Smooth muscle cell (in vitro differentiated cells): ENCODE measurements around the gene KRTAP10-1. TPM values are rescaled to one million over a fixed set of nuclear protein-coding genes. Genes with fewer than 3 reads are reported as not detected.

Experiments used
- DNase-seq: peaks from one replicate; lab custom pipeline; 2025; ENCODE audit not compliant: unreplicated experiment; lab: John Stamatoyannopoulos, UW
- H2AFZ ChIP-seq: fragments of 200-600 bp; sonication (generic); 2 replicates; pipeline ENCODE4 v1.6.0; 2016; ENCODE audit warnings: antibody characterized with exemption, low read depth, mild to moderate bottlenecking
- H3F3A ChIP-seq: fragments of 200-600 bp; sonication (generic); 2 replicates; pipeline ENCODE4 v1.6.0; 2017; ENCODE audit warnings: antibody characterized with exemption, low read depth
- H3K27ac ChIP-seq: fragments of 200-600 bp; sonication (generic); 2 replicates; pipeline ENCODE4 v1.5.1; 2016; ENCODE audit warnings: low read depth, mild to moderate bottlenecking
- H3K27me3 ChIP-seq: fragments of 200-600 bp; sonication (generic); 2 replicates; pipeline ENCODE4 v1.6.1; 2016; ENCODE audit warnings: low read depth, mild to moderate bottlenecking
- H3K36me3 ChIP-seq: fragments of 200-600 bp; sonication (generic); 2 replicates; pipeline ENCODE4 v1.5.1; 2016; ENCODE audit warnings: low read depth
- H3K4me1 ChIP-seq: fragments of 200-600 bp; sonication (generic); 2 replicates; pipeline ENCODE4 v1.5.1; 2016; ENCODE audit warnings: low read depth
- H3K4me2 ChIP-seq: fragments of 200-600 bp; sonication (generic); 2 replicates; pipeline ENCODE4 v1.6.0; 2016; ENCODE audit warnings: mild to moderate bottlenecking
- H3K4me3 ChIP-seq: fragments of 200-600 bp; sonication (generic); 2 replicates; pipeline ENCODE4 v1.5.1; 2016; ENCODE audit warnings: mild to moderate bottlenecking
- H3K79me2 ChIP-seq: fragments of 200-600 bp; sonication (generic); 2 replicates; pipeline ENCODE4 v1.6.0; 2016; ENCODE audit warnings: low read depth, mild to moderate bottlenecking
- H3K9ac ChIP-seq: fragments of 200-600 bp; sonication (generic); 2 replicates; pipeline ENCODE4 v1.6.0; 2016; ENCODE audit warnings: low read depth
- H3K9me3 ChIP-seq: fragments of 200-600 bp; sonication (generic); replicated peaks from 2 replicates; pipeline ENCODE4 v1.5.1; 2016; ENCODE audit warnings: low read depth
- H4K20me1 ChIP-seq: fragments of 200-600 bp; sonication (generic); 2 replicates; pipeline ENCODE4 v1.6.0; 2016; ENCODE audit warnings: low read depth
- WGBS: methylation state at CpG from one replicate; pipeline ENCODE4 v1.1.7; 2016; ENCODE audit warnings: low lambda C conversion rate; 5-methylcytosine and 5-hydroxymethylcytosine counted together
- polyA plus RNA-seq: library from polyadenylated mRNA; unstranded; fragments of >200 nt; fragmentation: Nextera tagmentation; extraction: Ambion mirVana; gene quantifications from 2 replicates; pipeline ENCODE4 v1.2.1, GENCODE V29; 2016
- total RNA-seq: library from RNA; depleted of rRNA; stranded (reverse); fragments of >200 nt; gene quantifications from 2 replicates; pipeline ENCODE4 v1.2.3, GENCODE V29; 2014
- TF ChIP-seq, protein P1 (sequence below): fragments of 200-600 bp; sonication (generic); IDR thresholded peaks from 2 replicates; pipeline ENCODE4 v1.5.1; 2017; ENCODE audit warnings: borderline replicate concordance, mild to moderate bottlenecking, antibody characterized with exemption; ENCODE audit not compliant: insufficient read depth, poor library complexity, severe bottlenecking

The KRTAP10-1 gene
- total and polyA plus RNA-seq, 2 experiments from 2014 or later: not detected

DNA sequence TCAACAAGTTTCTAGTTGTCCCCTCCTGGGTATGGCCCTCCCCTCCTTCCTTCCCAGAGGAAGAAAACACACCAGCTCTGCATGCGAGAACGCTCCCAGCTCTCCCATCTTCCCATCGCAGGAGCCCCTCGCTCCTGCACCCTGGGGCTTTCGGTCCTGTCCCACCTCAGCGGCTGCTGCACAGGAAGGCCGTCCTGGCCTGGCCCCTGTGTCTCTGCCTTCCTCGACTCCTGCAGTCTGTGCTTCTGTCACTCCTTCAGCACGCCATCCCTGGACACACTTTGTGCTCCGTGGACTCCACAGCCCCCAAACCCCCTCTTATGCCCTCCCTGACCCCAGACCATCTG is 23.2 kb downstream of the KRTAP10-1 start:
- Histone ChIP-seq H3K4me2 (no peak overlapping the region), H3K4me3 (no peak overlapping the region), H3K79me2 (no peaks in the 10 kb centered on the region), H3K9me3 (no peaks in the 10 kb centered on the region), H3K27me3 (no peaks in the 10 kb centered on the region), H4K20me1 (no peaks in the 10 kb centered on the region), H3K36me3 (no peaks in the 10 kb centered on the region), H3K9ac (no peak overlapping the region), H3K27ac (no peak overlapping the region), H3F3A (no peaks in the 10 kb centered on the region), H2AFZ (no peak overlapping the region), H3K4me1 (no peaks in the 10 kb centered on the region)
- 99% methylated on average over 10 of the region's 10 CpGs for WGBS
- TF ChIP-seq, protein P1, sequence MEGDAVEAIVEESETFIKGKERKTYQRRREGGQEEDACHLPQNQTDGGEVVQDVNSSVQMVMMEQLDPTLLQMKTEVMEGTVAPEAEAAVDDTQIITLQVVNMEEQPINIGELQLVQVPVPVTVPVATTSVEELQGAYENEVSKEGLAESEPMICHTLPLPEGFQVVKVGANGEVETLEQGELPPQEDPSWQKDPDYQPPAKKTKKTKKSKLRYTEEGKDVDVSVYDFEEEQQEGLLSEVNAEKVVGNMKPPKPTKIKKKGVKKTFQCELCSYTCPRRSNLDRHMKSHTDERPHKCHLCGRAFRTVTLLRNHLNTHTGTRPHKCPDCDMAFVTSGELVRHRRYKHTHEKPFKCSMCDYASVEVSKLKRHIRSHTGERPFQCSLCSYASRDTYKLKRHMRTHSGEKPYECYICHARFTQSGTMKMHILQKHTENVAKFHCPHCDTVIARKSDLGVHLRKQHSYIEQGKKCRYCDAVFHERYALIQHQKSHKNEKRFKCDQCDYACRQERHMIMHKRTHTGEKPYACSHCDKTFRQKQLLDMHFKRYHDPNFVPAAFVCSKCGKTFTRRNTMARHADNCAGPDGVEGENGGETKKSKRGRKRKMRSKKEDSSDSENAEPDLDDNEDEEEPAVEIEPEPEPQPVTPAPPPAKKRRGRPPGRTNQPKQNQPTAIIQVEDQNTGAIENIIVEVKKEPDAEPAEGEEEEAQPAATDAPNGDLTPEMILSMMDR: no peak
- DNase-seq: no peak

DNA sequence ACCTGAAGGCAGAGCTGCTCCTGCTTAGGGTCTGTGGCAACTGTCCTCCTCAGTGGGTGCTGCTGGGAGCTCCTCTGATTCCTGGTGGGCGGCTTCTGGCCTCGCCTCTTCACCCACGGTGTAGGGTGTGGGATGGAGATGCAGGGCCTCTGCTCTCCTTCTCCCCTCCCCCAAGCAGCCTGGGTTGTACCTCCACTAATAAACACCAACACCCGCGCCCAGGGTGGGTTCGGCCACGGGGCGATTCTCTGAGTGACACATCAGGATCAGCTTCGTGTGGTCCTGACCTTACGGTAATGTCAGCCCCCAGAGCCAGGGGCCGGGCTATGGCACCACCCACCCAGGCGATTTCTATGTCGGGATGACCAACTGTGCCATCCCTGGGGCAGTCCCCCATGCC is 23.7 kb downstream of the KRTAP10-1 start:
- Histone ChIP-seq H4K20me1 (no peaks in the 10 kb centered on the region), H3K36me3 (no peaks in the 10 kb centered on the region), H3K4me2 (no peak overlapping the region), H3K4me3 (no peak overlapping the region), H2AFZ (no peak overlapping the region), H3K4me1 (no peaks in the 10 kb centered on the region), H3K27ac (no peak overlapping the region), H3K27me3 (no peaks in the 10 kb centered on the region), H3F3A (no peaks in the 10 kb centered on the region), H3K9ac (no peak overlapping the region), H3K79me2 (no peaks in the 10 kb centered on the region), H3K9me3 (no peaks in the 10 kb centered on the region)
- TF ChIP-seq, protein P1: no peak
- no peak for DNase-seq
- 92% methylated on average over 13 of the region's 13 CpGs for WGBS

DNA sequence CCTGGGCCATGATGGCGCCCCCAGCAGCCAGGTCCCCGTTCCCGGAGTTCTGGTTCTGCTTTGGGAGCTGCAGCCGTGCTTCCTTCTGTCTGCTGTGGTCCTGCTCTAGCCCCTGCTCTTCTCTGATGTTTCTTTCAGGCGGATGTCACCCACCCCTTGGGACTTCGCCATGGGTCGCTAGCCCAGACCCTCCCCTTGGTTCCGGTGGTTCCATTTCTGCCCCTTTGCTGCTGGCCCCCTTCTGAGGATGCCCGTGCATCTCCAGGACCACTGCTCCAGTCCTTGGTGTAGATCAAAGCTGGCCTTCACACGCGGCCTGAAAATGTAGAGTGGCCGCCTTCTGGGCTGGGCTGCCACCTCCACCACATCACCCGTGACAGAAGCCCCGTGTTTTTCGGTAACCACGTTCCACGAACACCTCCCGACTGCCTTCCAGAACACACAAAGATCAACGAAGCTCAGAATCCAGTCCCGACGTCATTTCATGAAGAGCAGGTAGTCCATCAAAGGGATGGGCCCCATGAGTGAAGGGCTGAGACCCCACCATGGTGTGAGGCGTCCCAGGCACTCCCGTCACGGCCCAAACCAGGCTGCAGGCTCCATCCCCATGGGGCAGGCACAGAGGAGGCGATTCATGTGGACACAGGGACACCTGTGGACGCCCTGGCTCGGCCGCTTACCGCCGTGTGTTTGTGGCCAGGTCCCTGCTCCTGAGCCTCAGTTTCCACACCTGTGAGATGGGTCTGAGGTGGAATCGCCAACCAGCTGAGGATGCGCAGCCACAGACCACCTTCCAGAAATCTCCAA is 24.4 kb downstream of the KRTAP10-1 start:
- 97% methylated on average over 32 of the region's 32 CpGs for WGBS
- no peaks in the 10 kb centered on the region for H3K4me1 ChIP-seq
- H3K9me3 ChIP-seq: no peaks in the 10 kb centered on the region
- TF ChIP-seq, protein P1: no peak
- no peaks in the 10 kb centered on the region for H3K79me2 ChIP-seq
- DNase-seq: no peak
- H3K36me3 ChIP-seq: no peaks in the 10 kb centered on the region
- H3K27me3 ChIP-seq: no peaks in the 10 kb centered on the region
- no peak overlapping the region for H2AFZ ChIP-seq
- no peak overlapping the region for H3K4me3 ChIP-seq
- no peaks in the 10 kb centered on the region for H3F3A ChIP-seq
- H3K9ac ChIP-seq: no peak overlapping the region
- no peaks in the 10 kb centered on the region for H4K20me1 ChIP-seq
- no peak overlapping the region for H3K4me2 ChIP-seq
- no peak overlapping the region for H3K27ac ChIP-seq

DNA sequence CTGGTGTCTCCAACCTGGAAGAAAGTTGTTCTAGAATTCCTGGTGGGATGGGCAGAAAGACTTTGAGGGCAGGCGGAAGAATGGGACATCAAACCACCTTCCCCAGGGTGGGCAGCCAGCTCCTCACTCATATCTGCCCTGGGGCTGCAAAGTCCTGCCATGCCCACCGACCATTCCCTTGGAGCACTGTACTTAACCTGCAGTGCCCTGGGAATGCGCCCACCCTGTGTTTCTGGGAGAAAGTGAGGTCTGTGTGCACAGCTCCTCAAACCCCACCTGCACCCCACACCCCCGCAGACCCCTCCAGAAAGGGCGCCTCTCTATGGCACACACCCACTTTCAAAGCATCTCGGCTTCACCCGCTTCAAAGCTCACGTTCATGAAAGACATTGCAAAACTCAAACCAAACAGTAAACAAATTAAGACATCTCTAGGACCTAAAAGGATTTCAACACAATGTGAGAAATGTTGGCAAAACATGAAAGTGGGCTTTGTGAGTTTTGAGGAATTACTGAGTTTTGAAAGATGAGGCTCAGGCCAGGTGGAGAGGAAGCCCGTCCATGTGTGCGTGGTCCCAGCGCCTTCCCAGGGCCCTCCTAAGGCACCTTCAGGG is 25.1 kb downstream of the KRTAP10-1 start:
- Histone ChIP-seq H3K79me2 (no peaks in the 10 kb centered on the region), H3F3A (no peaks in the 10 kb centered on the region), H3K27ac (no peak overlapping the region), H3K4me1 (no peaks in the 10 kb centered on the region), H2AFZ (no peak overlapping the region), H3K9ac (no peak overlapping the region), H3K4me2 (no peak overlapping the region), H3K4me3 (no peak overlapping the region), H3K36me3 (no peaks in the 10 kb centered on the region), H3K27me3 (no peaks in the 10 kb centered on the region), H4K20me1 (no peaks in the 10 kb centered on the region), H3K9me3 (no peaks in the 10 kb centered on the region)
- DNase-seq: no peak
- WGBS: 87% methylated on average over 11 of the region's 11 CpGs
- TF ChIP-seq, protein P1: no peak
